Body of pancreas (tissue), 4 donors: Measurements from ENCODE around the gene RNASEH1. TPM values are rescaled to one million over a fixed set of nuclear protein-coding genes. Genes with fewer than 3 reads are reported as not detected.

ENCODE experiments used
- ATAC-seq: fragments of 150-250 bp; one replicate; pipeline ENCODE4 v1.9.1; 2016
- DNase-seq, 4 donors: peaks; one replicate each; pipeline ENCODE4 v3.0.0-alpha.2; 2019
- H3K27ac ChIP-seq, 4 donors: fragments of 200-600 bp; sonication (generic); 1 replicate in 3 of 4; 2 replicates in 1 of 4; pipeline versions ENCODE4 v1.5.1 to v1.6.1; 2016 to 2019; ENCODE audit warnings: mild to moderate bottlenecking in 1 of 4, mixed read lengths in 1 of 4, moderate library complexity in 1 of 4
- H3K27me3 ChIP-seq, 2 donors: fragments of 200-600 bp; sonication (generic); one replicate each; pipeline ENCODE4 v1.6.0; 2016; ENCODE audit warnings: mild to moderate bottlenecking in 1 of 2
- H3K36me3 ChIP-seq, 2 donors: fragments of 200-600 bp; sonication (generic); replicated peaks in 1 of 2; 2 replicates each; pipeline ENCODE4 v1.5.1; 2016; ENCODE audit warnings: low read depth in 2 of 2; ENCODE audit not compliant: insufficient read depth in 1 of 2
- H3K4me1 ChIP-seq: fragments of 200-600 bp; sonication (generic); one replicate; pipeline ENCODE4 v1.6.0; 2016
- H3K4me3 ChIP-seq, 2 donors: fragments of 200-600 bp; sonication (generic); 1 replicate in 1 of 2; 2 replicates in 1 of 2; pipeline ENCODE4 v1.5.1; 2016 to 2019
- H3K9me3 ChIP-seq, 3 donors: fragments of 200-600 bp; sonication (generic); 1 replicate in 2 of 3; 2 replicates in 1 of 3; pipeline ENCODE4 v1.5.1; 2016
- POLR2A ChIP-seq, 3 donors: fragments of 450-650 bp; IDR thresholded peaks; one replicate each; pipeline ENCODE4 v1.6.1; 2016; ENCODE audit warnings: antibody characterized with exemption in 3 of 3, mild to moderate bottlenecking in 2 of 3
- WGBS, 2 donors: methylation state at CpG; one replicate each; pipeline ENCODE4 v1.1.5; 2017; 5-methylcytosine and 5-hydroxymethylcytosine counted together
- intact Hi-C: fragments of 100-400 bp; cut with DNase I; formaldehyde crosslinking; loops from one replicate; pipeline ENCODE4 v1.15.1; 2023
- total RNA-seq, 2 donors: library from RNA; depleted of rRNA; stranded (reverse); fragments of >200 nt; gene quantifications; one replicate each; pipeline ENCODE4 v1.1.0, GENCODE V29; 2016
- TF ChIP-seq, protein P1 (sequence below), 7 experiments: fragments of 450-650 bp in 4 of 7; fragments of 200-600 bp in 3 of 7; sonication (generic) in 3 of 7; IDR thresholded peaks; one replicate each; pipeline ENCODE4 v1.5.1; 2016 to 2019; ENCODE audit warnings: antibody characterized with exemption in 7 of 7

Gene RNASEH1
- total RNA-seq, 2 donors from 2014 or later, result 10.1 to 11.2 TPM

DNA sequence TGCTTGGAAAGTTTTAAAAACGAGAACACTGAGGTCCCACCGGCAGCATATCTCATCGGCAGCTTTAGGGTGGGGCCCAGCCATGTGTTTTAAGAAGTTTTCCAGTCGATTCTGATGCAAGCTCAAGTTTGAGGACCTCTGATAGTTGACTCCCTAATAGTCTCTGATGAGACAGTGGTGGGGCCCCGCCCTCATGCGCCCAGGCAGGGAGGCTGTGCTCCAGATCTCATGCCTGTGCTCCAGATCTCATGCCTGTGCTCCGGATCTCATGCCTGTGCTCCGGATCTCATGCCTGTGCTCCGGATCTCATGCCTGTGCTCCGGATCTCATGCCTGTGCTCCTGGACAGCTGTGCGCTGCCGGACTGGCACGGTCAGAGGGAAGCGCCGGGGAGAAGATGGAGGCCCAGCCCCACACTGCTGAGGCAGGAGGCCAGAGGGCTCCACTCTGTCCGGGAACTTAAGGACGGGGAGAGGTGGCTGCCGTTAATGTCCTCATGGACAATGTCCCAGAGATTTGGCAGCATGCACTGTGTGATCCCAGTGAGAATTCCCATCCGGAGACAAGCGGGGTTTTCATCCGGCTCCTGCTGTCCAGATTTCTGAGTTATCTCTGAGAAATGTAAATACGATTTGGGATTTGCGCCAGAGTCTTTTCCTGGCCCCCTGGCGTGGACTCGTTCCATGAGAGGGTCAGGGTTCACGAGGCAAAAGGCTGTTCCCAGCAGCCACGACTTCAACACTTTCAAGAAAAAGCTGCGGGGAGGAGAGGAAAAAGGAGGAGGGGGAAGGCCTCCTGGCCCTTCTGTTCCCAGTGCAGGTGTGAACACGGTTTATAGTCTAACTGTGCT, 27.4 kb upstream of the RNASEH1 start:
- H3K4me1 ChIP-seq, result peaks cover 17% of the 10 kb centered on the region
- peaks cover 0 to 5% of the 10 kb centered on the region in 2 donors for H3K36me3 ChIP-seq
- H3K27me3 ChIP-seq, result no peaks in the 10 kb centered on the region
- peak; percentile 47 to 60 (median 49) for DNase-seq
- peak; percentile 75 for ATAC-seq
- TF ChIP-seq POLR2A (IDR thresholded peaks at IDR 0.05), result peak in 1 of 3 donors; percentile 12
- TF ChIP-seq, protein P1, sequence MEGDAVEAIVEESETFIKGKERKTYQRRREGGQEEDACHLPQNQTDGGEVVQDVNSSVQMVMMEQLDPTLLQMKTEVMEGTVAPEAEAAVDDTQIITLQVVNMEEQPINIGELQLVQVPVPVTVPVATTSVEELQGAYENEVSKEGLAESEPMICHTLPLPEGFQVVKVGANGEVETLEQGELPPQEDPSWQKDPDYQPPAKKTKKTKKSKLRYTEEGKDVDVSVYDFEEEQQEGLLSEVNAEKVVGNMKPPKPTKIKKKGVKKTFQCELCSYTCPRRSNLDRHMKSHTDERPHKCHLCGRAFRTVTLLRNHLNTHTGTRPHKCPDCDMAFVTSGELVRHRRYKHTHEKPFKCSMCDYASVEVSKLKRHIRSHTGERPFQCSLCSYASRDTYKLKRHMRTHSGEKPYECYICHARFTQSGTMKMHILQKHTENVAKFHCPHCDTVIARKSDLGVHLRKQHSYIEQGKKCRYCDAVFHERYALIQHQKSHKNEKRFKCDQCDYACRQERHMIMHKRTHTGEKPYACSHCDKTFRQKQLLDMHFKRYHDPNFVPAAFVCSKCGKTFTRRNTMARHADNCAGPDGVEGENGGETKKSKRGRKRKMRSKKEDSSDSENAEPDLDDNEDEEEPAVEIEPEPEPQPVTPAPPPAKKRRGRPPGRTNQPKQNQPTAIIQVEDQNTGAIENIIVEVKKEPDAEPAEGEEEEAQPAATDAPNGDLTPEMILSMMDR (IDR thresholded peaks at IDR 0.05), result no peak
- intact Hi-C loops, result no loop called here
- H3K9me3 ChIP-seq, result no peaks in the 10 kb centered on the region
- H3K4me3 ChIP-seq, result no peak overlapping the region
- peak overlapping the region; percentile 25 to 76 (median 59) for H3K27ac ChIP-seq
- WGBS, 2 donors, result 36 to 46% methylated on average over 14 to 29 of the region's 29 CpGs

DNA sequence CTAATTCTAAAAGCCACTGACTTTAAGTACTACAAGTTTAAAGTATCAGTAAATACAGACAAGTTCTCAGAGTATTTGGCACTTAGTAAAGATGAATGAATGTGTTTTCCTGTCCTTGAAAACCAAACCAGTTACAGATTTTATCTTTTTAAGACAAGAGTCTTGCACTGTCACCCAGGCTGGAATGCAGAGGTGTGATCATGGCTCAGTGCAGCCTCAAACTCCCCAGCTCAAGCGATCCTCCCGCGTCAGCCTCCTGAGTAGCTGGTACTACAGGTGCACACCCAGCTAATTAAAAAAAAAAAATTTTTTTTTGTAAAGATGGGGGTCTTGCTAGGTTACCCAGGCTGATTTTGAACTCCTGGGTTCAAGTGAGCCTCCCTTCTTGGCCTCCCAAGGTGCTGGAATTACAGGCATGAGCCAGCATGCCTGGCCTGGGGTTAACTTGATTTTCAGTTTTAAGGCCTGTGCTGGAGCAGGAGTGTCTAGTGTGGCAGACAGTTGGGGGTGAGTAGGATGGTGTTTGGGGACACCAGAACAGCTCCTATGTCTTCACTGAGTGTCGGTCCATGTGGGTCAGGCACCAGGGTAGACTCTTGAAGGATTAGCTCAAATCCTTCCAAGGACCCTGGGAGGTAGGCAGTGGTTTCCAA, 26.6 kb upstream of the RNASEH1 start:
- Histone ChIP-seq H3K27me3 (no peaks in the 10 kb centered on the region), H3K36me3 (peaks cover 0 to 12% of the 10 kb centered on the region in 2 donors), H3K27ac (peak overlapping the region; percentile 25 to 76 (median 59)), H3K4me3 (no peak overlapping the region), H3K4me1 (peaks cover 17% of the 10 kb centered on the region), H3K9me3 (no peaks in the 10 kb centered on the region)
- no peak for DNase-seq
- WGBS, 2 donors, result 39 to 47% methylated on average over 4 of the region's 4 CpGs
- ATAC-seq, result no peak
- intact Hi-C loops, result no loop called here
- TF ChIP-seq POLR2A (IDR thresholded peaks at IDR 0.05), result no peak
- TF ChIP-seq, protein P1 (IDR thresholded peaks at IDR 0.05), result no peak

DNA sequence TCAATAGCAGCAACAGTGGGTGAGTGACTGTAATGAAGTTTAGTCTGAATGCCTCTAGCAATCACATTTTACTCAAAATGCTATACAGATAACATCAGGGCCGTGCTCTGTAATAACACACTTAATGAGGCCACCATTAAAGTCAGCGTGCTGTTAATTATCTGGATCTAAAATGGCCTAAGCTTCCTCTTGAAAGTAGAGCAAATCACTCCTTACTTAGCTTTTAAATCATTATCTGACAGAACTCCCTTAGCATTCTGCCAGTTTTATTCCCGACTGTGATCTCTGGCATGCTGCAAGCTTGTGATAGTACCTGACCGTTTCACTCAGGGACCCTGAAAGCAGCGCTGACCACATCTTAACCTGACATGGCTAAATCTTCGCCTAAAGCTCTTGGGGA, 25.9 kb upstream of the RNASEH1 start:
- Histone ChIP-seq H3K4me3 (no peak overlapping the region), H3K9me3 (no peaks in the 10 kb centered on the region), H3K27ac (peak overlapping the region in 1 of 4 donors; percentile 55), H3K27me3 (no peaks in the 10 kb centered on the region), H3K36me3 (peaks cover 0 to 15% of the 10 kb centered on the region in 2 donors), H3K4me1 (peaks cover 22% of the 10 kb centered on the region)
- WGBS, 2 donors, result 72 to 82% methylated on average over 6 of the region's 6 CpGs
- no peak for DNase-seq
- intact Hi-C loops, result no loop called here
- no peak for ATAC-seq
- TF ChIP-seq, protein P1 (IDR thresholded peaks at IDR 0.05), result no peak
- TF ChIP-seq POLR2A (IDR thresholded peaks at IDR 0.05), result no peak

DNA sequence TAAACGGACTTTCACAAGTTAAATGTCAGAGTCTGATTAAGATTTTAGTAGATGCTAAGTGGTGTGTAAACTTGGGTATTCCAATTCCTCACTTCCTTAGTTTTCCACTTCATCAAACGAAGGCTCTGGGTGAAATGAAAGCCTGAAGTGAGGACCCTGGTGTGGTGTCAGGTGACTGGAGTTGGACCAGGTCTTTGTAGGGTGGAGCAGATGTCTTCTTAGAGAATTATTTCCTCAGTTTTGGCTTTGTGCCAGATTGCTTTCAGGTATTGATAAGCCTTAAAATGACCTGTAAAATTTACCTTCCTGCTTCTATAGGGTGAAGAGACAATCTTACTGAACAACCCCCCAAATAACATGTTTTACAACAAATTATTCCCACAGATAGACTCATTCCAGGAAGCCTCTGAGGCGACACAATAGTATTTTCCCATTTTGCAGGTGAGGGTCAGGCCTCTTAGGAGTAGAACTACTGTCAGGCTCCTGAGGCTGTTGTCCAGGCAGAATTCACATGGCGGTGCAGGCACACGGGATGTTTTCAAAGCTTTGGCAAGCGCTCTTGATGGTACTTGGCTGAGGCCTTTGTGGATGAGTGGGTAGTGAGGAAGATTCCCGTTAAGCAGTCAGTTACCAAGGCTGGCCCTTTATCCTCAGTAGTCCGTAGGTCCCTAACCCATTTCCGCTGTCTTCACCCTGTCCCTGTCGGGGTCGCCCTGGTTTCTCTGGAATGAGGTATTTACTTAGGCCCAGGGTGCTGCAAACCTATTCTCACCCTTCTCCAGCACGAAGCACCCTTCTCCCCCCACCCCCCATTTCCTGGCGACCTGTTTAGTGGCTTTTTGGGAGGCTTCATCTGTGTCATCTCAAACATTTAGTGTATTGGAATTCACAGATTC, 23.5 kb upstream of the RNASEH1 start:
- WGBS, 2 donors, result 83 to 89% methylated on average over 13 of the region's 13 CpGs
- Histone ChIP-seq H3K9me3 (no peaks in the 10 kb centered on the region), H3K36me3 (peaks cover 0 to 19% of the 10 kb centered on the region in 2 donors), H3K4me1 (peaks cover 47% of the 10 kb centered on the region), H3K4me3 (no peak overlapping the region), H3K27me3 (no peaks in the 10 kb centered on the region), H3K27ac (no peak overlapping the region)
- intact Hi-C loops, result no loop called here
- TF ChIP-seq, protein P1 (IDR thresholded peaks at IDR 0.05), result no peak
- TF ChIP-seq POLR2A (IDR thresholded peaks at IDR 0.05), result no peak
- DNase-seq, result no peak
- ATAC-seq, result no peak
